ENCODE measurements around the gene RASGRP2.

DNA sequence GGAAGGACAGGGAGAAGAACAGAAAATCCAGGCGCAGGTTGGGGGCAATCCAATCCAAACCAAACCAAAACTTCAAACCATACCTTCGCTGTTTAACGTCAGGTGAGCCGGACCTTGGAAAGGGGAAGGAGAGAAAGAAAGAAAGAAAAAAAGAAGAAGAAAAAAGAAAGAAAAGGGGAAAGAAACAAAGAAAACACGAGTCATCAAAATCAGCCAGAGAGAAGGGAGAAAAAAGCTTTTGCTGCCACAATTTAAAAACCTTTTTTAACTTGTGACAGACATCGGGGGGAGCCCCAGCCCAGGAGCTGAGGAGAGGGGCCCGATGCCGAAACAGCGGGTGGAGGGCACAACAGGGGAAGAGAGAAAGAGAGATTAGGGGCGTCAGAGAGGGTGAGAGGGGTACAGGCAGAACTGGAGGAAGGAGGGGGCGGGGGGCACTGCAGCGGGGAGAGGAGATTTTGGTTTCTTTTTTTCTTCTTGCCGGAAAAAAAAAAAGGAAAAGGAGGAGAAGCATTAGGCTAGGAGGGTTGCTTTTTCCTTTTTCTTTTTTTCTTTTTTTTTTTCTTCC, 51.1 kb downstream of the RASGRP2 start:
- TF ChIP-seq, protein P1, sequence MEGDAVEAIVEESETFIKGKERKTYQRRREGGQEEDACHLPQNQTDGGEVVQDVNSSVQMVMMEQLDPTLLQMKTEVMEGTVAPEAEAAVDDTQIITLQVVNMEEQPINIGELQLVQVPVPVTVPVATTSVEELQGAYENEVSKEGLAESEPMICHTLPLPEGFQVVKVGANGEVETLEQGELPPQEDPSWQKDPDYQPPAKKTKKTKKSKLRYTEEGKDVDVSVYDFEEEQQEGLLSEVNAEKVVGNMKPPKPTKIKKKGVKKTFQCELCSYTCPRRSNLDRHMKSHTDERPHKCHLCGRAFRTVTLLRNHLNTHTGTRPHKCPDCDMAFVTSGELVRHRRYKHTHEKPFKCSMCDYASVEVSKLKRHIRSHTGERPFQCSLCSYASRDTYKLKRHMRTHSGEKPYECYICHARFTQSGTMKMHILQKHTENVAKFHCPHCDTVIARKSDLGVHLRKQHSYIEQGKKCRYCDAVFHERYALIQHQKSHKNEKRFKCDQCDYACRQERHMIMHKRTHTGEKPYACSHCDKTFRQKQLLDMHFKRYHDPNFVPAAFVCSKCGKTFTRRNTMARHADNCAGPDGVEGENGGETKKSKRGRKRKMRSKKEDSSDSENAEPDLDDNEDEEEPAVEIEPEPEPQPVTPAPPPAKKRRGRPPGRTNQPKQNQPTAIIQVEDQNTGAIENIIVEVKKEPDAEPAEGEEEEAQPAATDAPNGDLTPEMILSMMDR (IDR thresholded peaks at IDR 0.05) = no peak
- TF ChIP-seq POLR2A (IDR thresholded peaks at IDR 0.05) = no peak
- no peak for TF ChIP-seq POLR2AphosphoS5 (IDR thresholded peaks at IDR 0.05)

Data from prostate gland (tissue), 2 donors.